Ishikawa (cell line): ENCODE data around the gene KCNIP4.

Source experiments
- EGR1 ChIP-seq: IDR thresholded peaks from 2 replicates; pipeline ENCODE4 v1.6.1; 2012
- FOXM1 ChIP-seq: IDR thresholded peaks from 2 replicates; pipeline ENCODE4 v1.6.1; 2012; ENCODE audit warnings: low read depth, borderline replicate concordance
- RAD21 ChIP-seq: IDR thresholded peaks from 2 replicates; pipeline ENCODE4 v1.6.1; 2012; ENCODE audit warnings: low read depth
- TCF12 ChIP-seq: IDR thresholded peaks from 2 replicates; pipeline ENCODE4 v1.6.1; 2012; ENCODE audit warnings: low read depth
- USF1 ChIP-seq: IDR thresholded peaks from 2 replicates; pipeline ENCODE4 v1.6.1; 2012

GRCh38 chr4:21649391-21650090 is 299.0 kb downstream of the KCNIP4 start:
- no peak for TF ChIP-seq RAD21
- TF ChIP-seq EGR1: no peak
- TF ChIP-seq TCF12: no peak
- no peak for TF ChIP-seq FOXM1
- TF ChIP-seq USF1: no peak
